BLaER1 (cell line): ENCODE measurements around the gene RSBN1L.
A peak's percentile ranks its signal among the peaks of the same experiment; 100 is the strongest.
"Not testable (repeated sequence)": the region's sequence is repeated elsewhere in the genome, so short reads cannot be mapped to it uniquely, and the experiment has no call there.

ENCODE experiments used
- H3K27ac ChIP-seq: shearing (Covaris generic); formaldehyde crosslinking; 2 replicates; pipeline ENCODE4 v1.8.1; 2022
- H3K27me3 ChIP-seq: shearing (Covaris generic); formaldehyde crosslinking; 2 replicates; pipeline ENCODE4 v1.8.1; 2022
- H3K36me3 ChIP-seq: shearing (Covaris generic); formaldehyde crosslinking; 2 replicates; pipeline ENCODE4 v1.8.1; 2022
- H3K4me1 ChIP-seq: shearing (Covaris generic); formaldehyde crosslinking; 2 replicates; pipeline ENCODE4 v1.8.1; 2022
- H3K4me2 ChIP-seq: shearing (Covaris generic); formaldehyde crosslinking; 2 replicates; pipeline ENCODE4 v1.8.1; 2022
- H3K4me3 ChIP-seq: shearing (Covaris generic); formaldehyde crosslinking; 2 replicates; pipeline ENCODE4 v1.8.1; 2022
- H3K9ac ChIP-seq: shearing (Covaris generic); formaldehyde crosslinking; 2 replicates; pipeline ENCODE4 v1.8.1; 2022
- H3K9me3 ChIP-seq: shearing (Covaris generic); formaldehyde crosslinking; 2 replicates; pipeline ENCODE4 v1.8.1; 2022
- H4K20me1 ChIP-seq: shearing (Covaris generic); formaldehyde crosslinking; 2 replicates; pipeline ENCODE4 v1.8.1; 2022
- Cebpa-rat ChIP-seq: shearing (Covaris generic); IDR thresholded peaks from 2 replicates; pipeline ENCODE4 v1.8.1; 2022

Gene RSBN1L

GRCh38 chr7:77783111-77783510 lies 86.9 kb downstream of the RSBN1L start:
- Histone ChIP-seq H3K9ac (no peak overlapping the region), H3K27me3 (no peaks in the 10 kb centered on the region), H3K4me3 (no peak overlapping the region), H3K4me1 (no peaks in the 10 kb centered on the region), H3K36me3 (peaks cover 70% of the 10 kb centered on the region), H3K9me3 (peaks cover 26% of the 10 kb centered on the region), H3K4me2 (no peak overlapping the region), H3K27ac (no peak overlapping the region), H4K20me1 (no peaks in the 10 kb centered on the region)
- no peak for TF ChIP-seq Cebpa-rat

GRCh38 chr7:77783545-77783944 lies 87.3 kb downstream of the RSBN1L start:
- Histone ChIP-seq H3K36me3 (peaks cover 65% of the 10 kb centered on the region), H4K20me1 (no peaks in the 10 kb centered on the region)

DNA sequence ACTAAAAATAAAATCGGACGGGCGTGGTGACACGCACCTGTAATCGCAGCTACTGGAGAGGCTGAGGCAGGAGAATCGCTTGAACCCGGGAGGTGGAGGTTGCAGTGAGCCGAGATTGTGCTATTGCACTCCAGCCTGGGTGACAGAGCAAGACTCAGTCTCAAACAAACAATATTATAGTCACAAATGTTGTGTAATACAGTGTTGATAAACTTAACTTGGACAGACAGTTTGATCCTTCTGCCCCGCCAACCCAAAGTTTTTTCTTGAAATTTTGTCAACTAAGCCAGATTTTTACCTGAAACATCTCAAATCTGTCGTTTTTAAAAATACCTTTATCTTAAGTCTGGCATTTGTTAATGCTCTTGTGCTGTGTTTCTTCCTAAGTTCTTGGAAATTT lies 88.2 kb downstream of the RSBN1L start:
- not testable (repeated sequence) for H3K27me3 ChIP-seq, H4K20me1 ChIP-seq, H3K4me2 ChIP-seq, H3K27ac ChIP-seq, H3K4me3 ChIP-seq, H3K9ac ChIP-seq, H3K4me1 ChIP-seq
- H3K9me3 ChIP-seq = peaks cover 26% of the 10 kb centered on the region
- peaks cover 58% of the 10 kb centered on the region for H3K36me3 ChIP-seq

More at GRCh38 chr7:77783545-77783944, 87.3 kb downstream of the RSBN1L start:
- Histone ChIP-seq H3K27me3 (no peaks in the 10 kb centered on the region), H3K9me3 (peaks cover 26% of the 10 kb centered on the region), H3K4me3 (no peak overlapping the region), H3K9ac (no peak overlapping the region), H3K4me2 (no peak overlapping the region), H3K27ac (no peak overlapping the region), H3K4me1 (no peaks in the 10 kb centered on the region)
- TF ChIP-seq Cebpa-rat = no peak

- Histone ChIP-seq H3K36me3 (peaks cover 47% of the 10 kb centered on the region), H3K4me1 (no peaks in the 10 kb centered on the region), H3K9me3 (peaks cover 26% of the 10 kb centered on the region), H3K27ac (no peak overlapping the region), H3K27me3 (no peaks in the 10 kb centered on the region), H3K4me2 (no peak overlapping the region), H3K9ac (no peak overlapping the region), H3K4me3 (no peak overlapping the region), H4K20me1 (no peaks in the 10 kb centered on the region)
- no peak for TF ChIP-seq Cebpa-rat
These were observed 89.8 kb downstream of the RSBN1L start for GRCh38 chr7:77786018-77786417.

DNA sequence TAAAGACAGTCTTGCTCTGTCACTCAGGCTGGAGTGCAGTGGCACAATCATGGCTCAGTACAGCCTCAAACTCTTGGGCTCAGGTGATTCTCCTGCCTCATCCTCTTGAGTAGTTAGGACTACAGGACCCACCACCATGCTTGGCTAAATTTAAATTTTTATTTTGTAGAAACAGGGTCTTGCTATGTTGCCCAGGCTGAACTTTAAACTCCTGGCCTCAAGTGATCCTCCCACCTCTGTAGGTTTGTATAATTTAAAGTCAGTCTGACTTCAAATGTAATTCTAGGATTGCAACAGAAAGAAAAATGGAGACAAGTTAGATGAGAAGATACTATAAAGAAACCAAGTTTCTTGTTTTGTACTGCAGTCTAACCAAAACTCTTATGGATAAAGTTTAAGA lies 90.5 kb downstream of the RSBN1L start:
- no peak for TF ChIP-seq Cebpa-rat
- H3K9me3 ChIP-seq = peaks cover 26% of the 10 kb centered on the region
- 0 out of 2 replicates have a peak, but pooled peaks cover 2% of the 10 kb centered on the region for H4K20me1 ChIP-seq
- no peaks in the 10 kb centered on the region for H3K27me3 ChIP-seq
- H3K27ac ChIP-seq = no peak overlapping the region
- no peak overlapping the region for H3K4me3 ChIP-seq
- H3K36me3 ChIP-seq = peaks cover 43% of the 10 kb centered on the region
- H3K4me1 ChIP-seq = no peaks in the 10 kb centered on the region
- H3K9ac ChIP-seq = no peak overlapping the region
- H3K4me2 ChIP-seq = no peak overlapping the region

- 0 out of 2 replicates have a peak, but pooled peaks cover 16% of the 10 kb centered on the region for H4K20me1 ChIP-seq
These were observed 92.2 kb downstream of the RSBN1L start for GRCh38 chr7:77788327-77788902.

GRCh38 chr7:77791336-77791735 lies 95.1 kb downstream of the RSBN1L start:
- H3K9ac ChIP-seq = no peak overlapping the region
- no peak overlapping the region for H3K27ac ChIP-seq
- peaks cover 25% of the 10 kb centered on the region for H4K20me1 ChIP-seq
- H3K9me3 ChIP-seq = peaks cover 3% of the 10 kb centered on the region
- H3K27me3 ChIP-seq = no peaks in the 10 kb centered on the region
- H3K36me3 ChIP-seq = peaks cover 21% of the 10 kb centered on the region
- H3K4me2 ChIP-seq = no peak overlapping the region
- TF ChIP-seq Cebpa-rat = no peak
- H3K4me3 ChIP-seq = no peak overlapping the region
- peaks cover 8% of the 10 kb centered on the region for H3K4me1 ChIP-seq

More at GRCh38 chr7:77788327-77788902, 92.2 kb downstream of the RSBN1L start:
- Histone ChIP-seq H3K4me3 (no peak overlapping the region), H3K9me3 (peaks cover 26% of the 10 kb centered on the region), H3K36me3 (peaks cover 36% of the 10 kb centered on the region), H3K4me2 (no peak overlapping the region), H3K4me1 (no peaks in the 10 kb centered on the region), H3K27me3 (no peaks in the 10 kb centered on the region), H3K9ac (no peak overlapping the region), H3K27ac (no peak overlapping the region)
- TF ChIP-seq Cebpa-rat = no peak

- Histone ChIP-seq H3K27ac (no peak overlapping the region), H3K4me2 (no peak overlapping the region), H3K9ac (no peak overlapping the region), H3K36me3 (peaks cover 18% of the 10 kb centered on the region), H3K4me3 (no peak overlapping the region), H3K9me3 (no peaks in the 10 kb centered on the region), H3K4me1 (peaks cover 14% of the 10 kb centered on the region), H4K20me1 (peaks cover 31% of the 10 kb centered on the region), H3K27me3 (no peaks in the 10 kb centered on the region)
- no peak for TF ChIP-seq Cebpa-rat
These were observed 95.7 kb downstream of the RSBN1L start for GRCh38 chr7:77791956-77792355.

GRCh38 chr7:77794000-77794399 lies 97.7 kb downstream of the RSBN1L start:
- Histone ChIP-seq H4K20me1 (peaks cover 41% of the 10 kb centered on the region), H3K4me1 (peaks cover 22% of the 10 kb centered on the region), H3K4me2 (no peak overlapping the region), H3K9me3 (no peaks in the 10 kb centered on the region), H3K4me3 (no peak overlapping the region), H3K27me3 (no peaks in the 10 kb centered on the region), H3K36me3 (peaks cover 18% of the 10 kb centered on the region), H3K27ac (no peak overlapping the region), H3K9ac (no peak overlapping the region)
- TF ChIP-seq Cebpa-rat = no peak

DNA sequence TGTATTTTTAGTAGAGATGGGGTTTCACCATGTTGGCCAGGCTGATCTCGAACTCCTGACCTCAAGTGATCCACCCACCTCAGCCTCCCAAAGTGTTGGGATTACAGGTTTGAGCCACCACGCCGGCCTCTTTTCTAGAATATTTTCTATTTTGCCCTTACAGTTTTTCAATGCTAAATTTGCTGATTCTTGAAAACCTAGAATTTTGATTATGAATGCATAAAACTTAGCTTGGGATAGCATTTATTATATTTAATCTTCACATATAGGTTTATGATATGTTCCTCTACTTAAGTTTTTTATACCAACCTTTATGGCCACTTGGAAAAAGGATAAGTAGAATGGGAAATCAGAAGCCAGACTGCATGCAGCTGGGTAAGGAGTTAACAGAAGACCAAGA lies 99.8 kb downstream of the RSBN1L start:
- H4K20me1 ChIP-seq = peaks cover 41% of the 10 kb centered on the region
- no peak overlapping the region for H3K27ac ChIP-seq
- peak overlapping the region; percentile 93 for H3K4me2 ChIP-seq
- H3K4me1 ChIP-seq = peaks cover 38% of the 10 kb centered on the region
- peaks cover 18% of the 10 kb centered on the region for H3K36me3 ChIP-seq
- H3K27me3 ChIP-seq = no peaks in the 10 kb centered on the region
- H3K9me3 ChIP-seq = no peaks in the 10 kb centered on the region
- no peak overlapping the region for H3K4me3 ChIP-seq
- no peak for TF ChIP-seq Cebpa-rat
- no peak overlapping the region for H3K9ac ChIP-seq

DNA sequence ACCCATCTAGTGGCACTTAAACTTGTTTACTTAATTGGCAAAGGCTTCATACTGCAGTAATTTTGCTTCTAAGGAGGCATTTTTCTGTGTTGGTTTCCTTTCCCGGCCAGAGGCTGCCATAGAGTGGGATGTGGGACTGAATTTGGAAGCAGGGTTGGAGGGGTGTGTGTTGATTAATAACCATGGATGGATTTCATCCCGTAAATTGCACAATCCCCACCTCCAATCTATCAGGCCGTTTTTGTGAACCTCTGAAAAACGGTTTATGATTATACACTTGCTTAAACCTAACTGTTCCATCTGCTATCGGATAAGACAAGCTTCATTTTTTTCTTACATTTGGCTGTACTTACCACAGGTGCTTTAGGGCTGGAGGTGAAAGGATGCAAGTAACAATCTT lies 100.7 kb downstream of the RSBN1L start:
- peaks cover 39% of the 10 kb centered on the region for H3K4me1 ChIP-seq
- peak overlapping the region; percentile 93 for H3K4me3 ChIP-seq
- peak overlapping the region; percentile 89 for H3K9ac ChIP-seq
- peaks cover 15% of the 10 kb centered on the region for H3K36me3 ChIP-seq
- TF ChIP-seq Cebpa-rat = no peak
- H3K27me3 ChIP-seq = no peaks in the 10 kb centered on the region
- no peak overlapping the region for H3K27ac ChIP-seq
- H4K20me1 ChIP-seq = peaks cover 37% of the 10 kb centered on the region
- H3K4me2 ChIP-seq = peak overlapping the region; percentile 93
- H3K9me3 ChIP-seq = no peaks in the 10 kb centered on the region
